Coronary artery (tissue), 2 donors: ENCODE measurements around the gene PHC2.

ENCODE experiments used
- DNase-seq: peaks from one replicate; pipeline ENCODE4 v3.0.0-alpha.2; 2017; ENCODE audit warnings: low spot score
- H3K27ac ChIP-seq, 2 donors: fragments of 200-600 bp; sonication (generic); one replicate each; pipeline ENCODE4 v1.5.1; 2016 to 2019
- H3K4me3 ChIP-seq: fragments of 200-600 bp; sonication (generic); 2 replicates; pipeline ENCODE4 v1.5.1; 2016; ENCODE audit warnings: mild to moderate bottlenecking, moderate library complexity
- CTCF ChIP-seq: fragments of 200-600 bp; sonication (generic); IDR thresholded peaks from one replicate; pipeline ENCODE4 v1.5.1; 2019; ENCODE audit warnings: antibody characterized with exemption

The PHC2 gene

GRCh38 chr1:33277488-33278084 lies 153.3 kb downstream of the PHC2 start:
- no peak for TF ChIP-seq CTCF
- peak overlapping the region in 1 of 2 donors; percentile 4 for H3K27ac ChIP-seq
- no peak overlapping the region for H3K4me3 ChIP-seq
- DNase-seq: no peak

GRCh38 chr1:33276573-33277298 lies 154.2 kb downstream of the PHC2 start:
- no peak for DNase-seq
- TF ChIP-seq CTCF: no peak
- no peak overlapping the region for H3K4me3 ChIP-seq

GRCh38 chr1:33275706-33276572 lies 155.0 kb downstream of the PHC2 start:
- DNase-seq: no peak
- no peak for TF ChIP-seq CTCF
- peak overlapping the region in 1 of 2 donors; percentile 47 for H3K27ac ChIP-seq

More at GRCh38 chr1:33276573-33277298, 154.2 kb downstream of the PHC2 start:
- H3K27ac ChIP-seq: peak overlapping the region in 1 of 2 donors; percentile 4

GRCh38 chr1:33275195-33275594 lies 155.7 kb downstream of the PHC2 start:
- TF ChIP-seq CTCF: no peak
- Histone ChIP-seq H3K27ac (peak overlapping the region in 1 of 2 donors; percentile 47), H3K4me3 (no peak overlapping the region)
- no peak for DNase-seq

More at GRCh38 chr1:33275706-33276572, 155.0 kb downstream of the PHC2 start:
- no peak overlapping the region for H3K4me3 ChIP-seq

GRCh38 chr1:33274446-33274845 lies 156.4 kb downstream of the PHC2 start:
- Histone ChIP-seq H3K4me3 (no peak overlapping the region), H3K27ac (peak overlapping the region in 1 of 2 donors; percentile 10)
- no peak for TF ChIP-seq CTCF
- no peak for DNase-seq

- no peak for DNase-seq
- Histone ChIP-seq H3K27ac (peak overlapping the region in 1 of 2 donors; percentile 10), H3K4me3 (no peak overlapping the region)
- TF ChIP-seq CTCF: no peak
Observed at GRCh38 chr1:33273961-33274371, 156.9 kb downstream of the PHC2 start.
